Panc1 (cell line): Measurements from ENCODE around the gene XYLT1.

Experiments
- POLR2AphosphoS5 ChIP-seq: IDR thresholded peaks from 2 replicates; pipeline ENCODE4 v1.6.1; 2012; ENCODE audit warnings: mild to moderate bottlenecking, low read depth, low read length, moderate library complexity
- SIN3A ChIP-seq: IDR thresholded peaks from 2 replicates; pipeline ENCODE4 v1.6.1; 2012; ENCODE audit warnings: low read depth, mild to moderate bottlenecking, low read length, moderate library complexity, borderline replicate concordance; ENCODE audit not compliant: insufficient read depth
- TCF7L2 ChIP-seq: IDR thresholded peaks from 2 replicates; pipeline ENCODE4 v1.6.1; 2011; ENCODE audit warnings: mild to moderate bottlenecking, low read depth, low read length, inconsistent platforms
- TF ChIP-seq, protein P1 (sequence below): fragments of 450-650 bp; IDR thresholded peaks from 2 replicates; pipeline ENCODE4 v1.5.1; 2017; ENCODE audit warnings: mild to moderate bottlenecking

DNA sequence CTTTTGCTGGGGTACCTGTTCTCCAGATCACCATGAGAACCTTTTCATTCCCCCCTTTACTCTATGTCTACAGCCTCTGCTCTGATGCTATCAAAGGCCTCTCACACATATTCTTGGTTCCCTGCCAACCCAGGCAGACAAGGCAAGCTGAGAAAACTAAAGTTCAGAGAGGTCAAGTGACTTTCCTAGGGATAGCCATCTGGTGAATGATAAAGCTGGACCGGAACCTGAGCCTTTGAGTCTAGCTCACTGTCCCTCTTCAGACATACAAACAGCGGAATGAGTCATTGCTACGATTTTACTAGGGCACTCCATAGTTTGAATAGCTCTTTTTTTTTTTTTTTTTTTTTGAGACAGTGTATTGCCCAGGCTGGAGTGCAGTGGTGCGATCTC, 73.3 kb downstream of the XYLT1 start:
- TF ChIP-seq, protein P1, sequence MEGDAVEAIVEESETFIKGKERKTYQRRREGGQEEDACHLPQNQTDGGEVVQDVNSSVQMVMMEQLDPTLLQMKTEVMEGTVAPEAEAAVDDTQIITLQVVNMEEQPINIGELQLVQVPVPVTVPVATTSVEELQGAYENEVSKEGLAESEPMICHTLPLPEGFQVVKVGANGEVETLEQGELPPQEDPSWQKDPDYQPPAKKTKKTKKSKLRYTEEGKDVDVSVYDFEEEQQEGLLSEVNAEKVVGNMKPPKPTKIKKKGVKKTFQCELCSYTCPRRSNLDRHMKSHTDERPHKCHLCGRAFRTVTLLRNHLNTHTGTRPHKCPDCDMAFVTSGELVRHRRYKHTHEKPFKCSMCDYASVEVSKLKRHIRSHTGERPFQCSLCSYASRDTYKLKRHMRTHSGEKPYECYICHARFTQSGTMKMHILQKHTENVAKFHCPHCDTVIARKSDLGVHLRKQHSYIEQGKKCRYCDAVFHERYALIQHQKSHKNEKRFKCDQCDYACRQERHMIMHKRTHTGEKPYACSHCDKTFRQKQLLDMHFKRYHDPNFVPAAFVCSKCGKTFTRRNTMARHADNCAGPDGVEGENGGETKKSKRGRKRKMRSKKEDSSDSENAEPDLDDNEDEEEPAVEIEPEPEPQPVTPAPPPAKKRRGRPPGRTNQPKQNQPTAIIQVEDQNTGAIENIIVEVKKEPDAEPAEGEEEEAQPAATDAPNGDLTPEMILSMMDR = no peak
- TF ChIP-seq SIN3A (no peak), POLR2AphosphoS5 (no peak), TCF7L2 (no peak)
